GF-D8 (cell line): ENCODE measurements around the gene MCC.

Experiments
- DNase-seq: peaks from one replicate; lab custom pipeline; 2025; lab: John Stamatoyannopoulos, UW

Gene MCC

GRCh38 chr5:113140837-113141671 is 347.2 kb downstream of the MCC start:
- no peak for DNase-seq

GRCh38 chr5:113133211-113133975 is 354.9 kb downstream of the MCC start:
- no peak for DNase-seq

- DNase-seq: no peak
These were observed 355.7 kb downstream of the MCC start for GRCh38 chr5:113132564-113132963.

GRCh38 chr5:113128641-113129330 is 359.5 kb downstream of the MCC start:
- DNase-seq: no peak

- no peak for DNase-seq
These were observed 360.2 kb downstream of the MCC start for GRCh38 chr5:113128082-113128481.

- DNase-seq: no peak
These were observed 361.2 kb downstream of the MCC start for GRCh38 chr5:113127021-113127420.

GRCh38 chr5:113125371-113125770 is 362.9 kb downstream of the MCC start:
- DNase-seq: no peak

GRCh38 chr5:113124914-113125313 is 363.3 kb downstream of the MCC start:
- DNase-seq: no peak

GRCh38 chr5:113124265-113124664 is 364.0 kb downstream of the MCC start:
- DNase-seq: no peak

GRCh38 chr5:113123618-113124017 is 364.6 kb downstream of the MCC start:
- no peak for DNase-seq

- no peak for DNase-seq
These were observed 366.2 kb downstream of the MCC start for GRCh38 chr5:113122053-113122452.

- DNase-seq: no peak
These were observed 368.9 kb downstream of the MCC start for GRCh38 chr5:113119246-113119924.

GRCh38 chr5:113118765-113119164 is 369.5 kb downstream of the MCC start:
- no peak for DNase-seq

GRCh38 chr5:113118298-113118697 is 370.0 kb downstream of the MCC start:
- DNase-seq: no peak

GRCh38 chr5:113117543-113118115 is 370.6 kb downstream of the MCC start:
- DNase-seq: no peak

- no peak for DNase-seq
These were observed 372.3 kb downstream of the MCC start for GRCh38 chr5:113115956-113116355.

- no peak for DNase-seq
These were observed 373.2 kb downstream of the MCC start for GRCh38 chr5:113115061-113115460.

- no peak for DNase-seq
These were observed 373.7 kb downstream of the MCC start for GRCh38 chr5:113114559-113114958.

- DNase-seq: no peak
These were observed 375.8 kb downstream of the MCC start for GRCh38 chr5:113112435-113112834.

GRCh38 chr5:113110117-113110516 is 378.1 kb downstream of the MCC start:
- DNase-seq: no peak

GRCh38 chr5:113109344-113109743 is 378.9 kb downstream of the MCC start:
- DNase-seq: no peak

- DNase-seq: no peak
These were observed 379.8 kb downstream of the MCC start for GRCh38 chr5:113108485-113108884.
